ENCODE measurements around the gene C2orf92. TPM values are rescaled to one million over a fixed set of nuclear protein-coding genes. Genes with fewer than 3 reads are reported as not detected.
"Not testable (repeated sequence)": the region's sequence is repeated elsewhere in the genome, so short reads cannot be mapped to it uniquely, and the experiment has no call there.

C2orf92 gene
- 17.9 to 20.2 TPM (median 20.0 TPM) in 3 replicates for total RNA-seq

DNA sequence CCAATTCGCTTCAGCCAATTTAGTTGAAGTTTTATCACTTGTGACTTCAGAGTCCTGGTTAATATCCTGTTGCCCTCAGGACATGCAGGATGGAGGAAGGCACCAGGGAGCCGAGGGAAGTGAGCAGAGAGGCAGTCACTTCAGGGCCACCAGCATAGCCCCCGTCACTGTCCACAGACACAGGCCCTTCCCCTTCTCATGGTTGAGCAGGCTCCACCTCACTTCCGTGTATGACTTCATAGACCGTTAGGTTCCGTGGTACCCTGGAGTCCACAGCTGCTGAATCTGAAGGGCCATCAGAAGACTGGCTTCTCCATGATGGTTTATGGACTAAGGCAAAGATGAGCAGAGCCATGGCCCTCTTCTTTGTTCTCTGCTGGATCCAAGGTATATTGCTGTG is at the start of gene C2orf92:
TSS of gene C2orf92 (plus strand) at position 266 of the 400 bp plus-strand sequence. CDS start at position 342, 76 bp downstream.
- H3K4me1 Mint-ChIP-seq, result peaks cover 16% of the 10 kb centered on the region
- H3K4me3 Mint-ChIP-seq, result no peak within 1 kb of the TSS
- no peak within 1 kb of the TSS for H3K27ac Mint-ChIP-seq
- TF ChIP-seq, protein P1, sequence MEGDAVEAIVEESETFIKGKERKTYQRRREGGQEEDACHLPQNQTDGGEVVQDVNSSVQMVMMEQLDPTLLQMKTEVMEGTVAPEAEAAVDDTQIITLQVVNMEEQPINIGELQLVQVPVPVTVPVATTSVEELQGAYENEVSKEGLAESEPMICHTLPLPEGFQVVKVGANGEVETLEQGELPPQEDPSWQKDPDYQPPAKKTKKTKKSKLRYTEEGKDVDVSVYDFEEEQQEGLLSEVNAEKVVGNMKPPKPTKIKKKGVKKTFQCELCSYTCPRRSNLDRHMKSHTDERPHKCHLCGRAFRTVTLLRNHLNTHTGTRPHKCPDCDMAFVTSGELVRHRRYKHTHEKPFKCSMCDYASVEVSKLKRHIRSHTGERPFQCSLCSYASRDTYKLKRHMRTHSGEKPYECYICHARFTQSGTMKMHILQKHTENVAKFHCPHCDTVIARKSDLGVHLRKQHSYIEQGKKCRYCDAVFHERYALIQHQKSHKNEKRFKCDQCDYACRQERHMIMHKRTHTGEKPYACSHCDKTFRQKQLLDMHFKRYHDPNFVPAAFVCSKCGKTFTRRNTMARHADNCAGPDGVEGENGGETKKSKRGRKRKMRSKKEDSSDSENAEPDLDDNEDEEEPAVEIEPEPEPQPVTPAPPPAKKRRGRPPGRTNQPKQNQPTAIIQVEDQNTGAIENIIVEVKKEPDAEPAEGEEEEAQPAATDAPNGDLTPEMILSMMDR (IDR thresholded peaks at IDR 0.05; ENCODE audit: unreplicated experiment), result no peak
- peaks cover 3% of the 10 kb centered on the region for H3K36me3 Mint-ChIP-seq
- no peaks in the 10 kb centered on the region for H3K9me3 Mint-ChIP-seq
- no peak for DNase-seq (ENCODE audit: low spot score in 2 of 2, unreplicated experiment in 2 of 2)
- no peaks in the 10 kb centered on the region for H3K27me3 Mint-ChIP-seq (ENCODE audit: low read depth)

DNA sequence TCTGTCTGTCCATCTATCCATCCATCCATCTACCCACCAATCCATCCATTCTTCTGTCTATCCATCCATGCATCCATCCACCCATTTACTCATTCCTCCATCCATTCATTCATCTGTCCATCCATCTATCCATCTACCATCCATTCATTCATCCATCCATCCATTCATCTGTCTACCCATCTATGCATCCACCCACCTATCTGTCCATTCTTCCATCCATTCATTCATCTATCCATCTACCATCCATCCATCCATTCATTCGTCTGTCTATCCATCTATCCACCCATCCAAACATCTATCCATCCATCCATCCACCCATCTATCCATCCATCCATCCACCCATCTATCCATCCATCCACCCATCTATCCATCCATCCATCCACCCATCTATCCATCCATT is 49.0 kb upstream of the C2orf92 start:
- not testable (repeated sequence) for H3K36me3 Mint-ChIP-seq; H3K4me3 Mint-ChIP-seq; H3K27ac Mint-ChIP-seq; H3K9me3 Mint-ChIP-seq; DNase-seq (ENCODE audit: low spot score in 2 of 2, unreplicated experiment in 2 of 2); H3K27me3 Mint-ChIP-seq (ENCODE audit: low read depth); H3K4me1 Mint-ChIP-seq

DNA sequence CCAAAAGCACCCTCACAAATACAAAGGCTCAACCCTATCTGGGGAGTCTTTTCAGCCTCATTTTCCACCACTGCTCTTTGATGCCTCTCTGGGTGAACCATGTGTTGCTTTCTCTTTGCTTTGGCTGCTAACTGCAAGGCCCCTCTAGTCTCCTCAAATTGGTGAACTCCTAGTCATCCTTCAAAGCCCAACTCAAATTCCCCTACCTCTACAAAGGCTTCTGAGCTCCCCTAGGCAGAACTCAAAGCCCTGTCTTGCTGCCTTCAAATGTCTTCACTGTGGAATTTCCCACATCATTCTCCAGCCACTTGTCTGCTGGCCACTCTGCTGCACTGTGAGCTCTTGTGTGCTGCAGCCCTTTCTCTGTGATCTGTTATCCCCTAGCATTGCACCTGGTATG is 46.5 kb upstream of the C2orf92 start:
- DNase-seq (ENCODE audit: low spot score in 2 of 2, unreplicated experiment in 2 of 2); H3K27me3 Mint-ChIP-seq (ENCODE audit: low read depth); H3K36me3 Mint-ChIP-seq; H3K9me3 Mint-ChIP-seq; H3K4me3 Mint-ChIP-seq; H3K27ac Mint-ChIP-seq; H3K4me1 Mint-ChIP-seq: not testable (repeated sequence)

DNA sequence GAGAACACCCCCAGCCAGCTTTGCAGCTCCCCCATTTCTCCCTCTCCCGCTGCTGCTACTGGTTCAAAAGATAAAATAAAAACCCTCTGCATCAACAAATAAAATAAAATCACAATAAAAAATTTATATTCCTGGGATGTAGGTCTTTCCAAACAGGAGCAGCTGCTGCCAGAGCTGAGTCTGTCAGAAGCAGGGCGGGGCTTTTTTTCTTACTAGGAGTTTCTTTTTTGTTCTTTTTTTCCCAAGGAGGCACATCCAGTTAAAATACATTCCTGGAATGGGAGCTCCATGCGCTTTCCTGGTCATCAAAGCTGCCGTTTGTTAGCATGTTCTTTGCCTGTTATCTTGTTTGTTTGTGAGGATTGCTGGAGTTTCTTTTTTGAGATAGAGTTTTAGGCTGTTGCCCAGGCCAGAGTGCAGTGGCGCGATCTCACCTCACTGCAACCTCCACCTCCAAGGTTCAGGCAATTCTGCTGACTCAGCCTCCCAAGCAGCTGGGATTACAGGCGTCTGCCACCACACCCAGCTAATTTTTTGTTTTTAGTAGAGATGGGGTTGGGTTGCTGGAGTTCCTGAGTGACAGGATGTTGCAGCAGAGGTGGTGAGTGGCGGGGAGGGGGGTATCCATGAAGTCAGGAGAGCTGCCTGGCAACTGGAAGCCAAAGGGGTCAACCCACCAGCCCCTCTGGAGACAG is 44.0 kb upstream of the C2orf92 start:
- DNase-seq (ENCODE audit: low spot score in 2 of 2, unreplicated experiment in 2 of 2); H3K36me3 Mint-ChIP-seq; H3K27ac Mint-ChIP-seq: not testable (repeated sequence)

DNA sequence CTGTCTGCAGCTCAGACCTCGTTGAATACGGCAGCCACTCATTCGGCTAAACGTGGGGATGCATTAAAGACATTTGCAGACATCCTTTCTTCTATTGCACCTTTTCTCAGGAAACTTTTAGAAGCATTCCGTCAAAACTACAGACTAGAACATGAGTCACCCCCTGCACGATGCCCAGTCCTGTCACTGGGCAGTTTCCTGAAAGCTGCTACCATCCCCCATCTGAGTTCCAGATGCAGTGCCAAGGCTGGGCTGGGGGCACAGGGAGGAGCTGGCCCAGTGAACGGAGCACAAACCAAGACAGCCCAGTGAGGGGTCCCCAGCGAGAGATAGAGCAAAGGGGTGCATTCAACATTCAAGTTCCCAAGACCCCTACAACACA is 43.5 kb upstream of the C2orf92 start:
- H3K36me3 Mint-ChIP-seq; H3K27ac Mint-ChIP-seq; H3K4me1 Mint-ChIP-seq; H3K9me3 Mint-ChIP-seq; DNase-seq (ENCODE audit: low spot score in 2 of 2, unreplicated experiment in 2 of 2); H3K4me3 Mint-ChIP-seq: not testable (repeated sequence)
- peaks cover 14% of the 10 kb centered on the region for H3K27me3 Mint-ChIP-seq (ENCODE audit: low read depth)

More for the DNA sequence above, 44.0 kb upstream of the C2orf92 start:
- not testable (repeated sequence) for H3K4me3 Mint-ChIP-seq, H3K9me3 Mint-ChIP-seq, H3K4me1 Mint-ChIP-seq
- H3K27me3 Mint-ChIP-seq (ENCODE audit: low read depth), result peaks cover 10% of the 10 kb centered on the region

DNA sequence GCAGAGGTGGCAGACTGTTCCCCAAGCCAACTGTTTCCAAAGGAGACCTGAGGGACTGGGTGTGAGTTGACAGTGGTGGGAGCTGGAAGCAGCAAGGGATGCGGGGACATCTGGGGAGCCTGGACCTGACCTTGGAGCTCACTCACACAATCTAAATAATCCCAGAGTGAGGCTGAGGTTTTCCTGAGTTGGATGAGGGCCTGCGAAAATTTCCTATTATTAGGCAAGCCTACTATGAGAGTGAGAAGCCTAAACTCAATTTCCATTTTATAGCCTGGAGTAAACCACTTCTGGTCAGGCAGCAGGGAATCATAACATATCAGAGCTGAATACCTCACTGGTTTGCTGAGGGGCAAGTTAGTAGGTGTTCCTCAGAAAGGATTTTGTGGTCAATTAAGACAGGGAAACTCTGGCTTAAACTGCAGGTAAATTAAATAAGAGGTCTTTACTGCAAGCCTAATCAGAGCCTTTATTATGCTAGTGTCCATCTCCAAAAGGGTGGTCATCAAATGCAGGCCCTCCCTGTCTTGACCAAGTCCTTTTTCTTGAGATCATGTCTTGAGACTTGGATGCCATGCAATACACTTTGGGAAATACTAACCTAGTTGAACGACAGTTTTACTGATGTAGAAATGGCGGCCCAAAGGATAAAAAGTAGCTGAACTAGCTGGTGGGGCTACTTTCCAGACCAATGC is 25.3 kb upstream of the C2orf92 start:
- H3K4me3 Mint-ChIP-seq, result no peak overlapping the region

DNA sequence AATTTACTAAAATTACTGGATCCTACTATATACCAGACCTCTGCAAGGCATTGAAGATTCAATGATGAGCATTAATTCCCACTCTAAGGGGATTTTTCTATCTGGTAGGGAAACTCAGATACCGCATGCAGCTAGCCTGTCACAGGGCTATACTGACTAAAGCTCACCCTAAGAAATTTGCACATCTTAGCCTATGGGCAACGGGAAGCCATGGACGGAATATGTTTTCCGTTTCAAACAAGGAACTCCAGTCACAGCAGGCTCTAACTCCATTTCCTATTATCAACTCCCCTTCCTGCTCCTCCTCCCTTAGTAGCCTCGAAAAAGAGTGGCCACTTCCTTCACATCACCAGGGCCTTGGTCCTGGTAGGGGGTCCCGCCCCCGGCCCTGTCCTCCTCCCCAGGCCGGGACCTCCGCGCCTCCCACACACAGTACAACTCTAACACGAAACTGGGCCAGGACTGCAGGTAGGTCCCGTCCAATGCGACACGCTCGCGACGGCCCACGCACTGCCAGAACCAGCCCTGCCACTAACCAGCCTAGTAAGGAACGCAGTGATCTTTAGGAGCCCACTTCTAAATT is 24.3 kb upstream of the C2orf92 start:
- no peaks in the 10 kb centered on the region for H3K9me3 Mint-ChIP-seq
- no peak for DNase-seq (ENCODE audit: low spot score in 2 of 2, unreplicated experiment in 2 of 2)
- TF ChIP-seq, protein P1 (IDR thresholded peaks at IDR 0.05; ENCODE audit: unreplicated experiment), result no peak
- peaks cover 14% of the 10 kb centered on the region for H3K4me1 Mint-ChIP-seq
- no peaks in the 10 kb centered on the region for H3K27me3 Mint-ChIP-seq (ENCODE audit: low read depth)
- H3K27ac Mint-ChIP-seq, result peak overlapping the region; percentile 99
- peak overlapping the region; percentile 94 for H3K4me3 Mint-ChIP-seq
- H3K36me3 Mint-ChIP-seq, result peaks cover 15% of the 10 kb centered on the region

More for the DNA sequence above, 25.3 kb upstream of the C2orf92 start:
- Mint-ChIP-seq H3K9me3 (no peaks in the 10 kb centered on the region), H3K27ac (no peak overlapping the region), H3K27me3 (ENCODE audit: low read depth) (peaks cover 4% of the 10 kb centered on the region), H3K36me3 (peaks cover 7% of the 10 kb centered on the region), H3K4me1 (peaks cover 14% of the 10 kb centered on the region)
- no peak for DNase-seq (ENCODE audit: low spot score in 2 of 2, unreplicated experiment in 2 of 2)
- TF ChIP-seq, protein P1 (IDR thresholded peaks at IDR 0.05; ENCODE audit: unreplicated experiment), result no peak
